Naive B cell (primary cell): ENCODE measurements around the gene PPM1M. TPM values are rescaled to one million over a fixed set of nuclear protein-coding genes. Genes with fewer than 3 reads are reported as not detected.

Experiments
- ATAC-seq, 2 donors: fragments of 150-1000 bp; cut with Tn5 transposase; 2 replicates each; pipeline ENCODE4 v1.10.0; 2021; ENCODE audit warnings: low read depth in 2 of 2, mild to moderate bottlenecking in 2 of 2, moderate library complexity in 2 of 2
- DNase-seq: peaks from one replicate; pipeline ENCODE4 v3.0.0; 2022
- H3K27ac Mint-ChIP-seq, 6 donors: one replicate each; pipeline ENCODE4 v1.8.0; 2020 to 2022; ENCODE audit warnings: mild to moderate bottlenecking in 6 of 6, mixed read lengths in 6 of 6, moderate library complexity in 5 of 6, inconsistent platforms in 2 of 6
- H3K27me3 Mint-ChIP-seq, 3 donors: one replicate each; pipeline ENCODE4 v1.8.0; 2021 to 2022; ENCODE audit warnings: mixed read lengths in 3 of 3, mild to moderate bottlenecking in 1 of 3
- H3K36me3 Mint-ChIP-seq, 2 donors: one replicate each; pipeline ENCODE4 v1.8.0; 2020 to 2022; ENCODE audit warnings: mixed read lengths in 2 of 2, inconsistent platforms in 1 of 2, mild to moderate bottlenecking in 1 of 2
- H3K4me1 Mint-ChIP-seq, 3 donors: one replicate each; pipeline ENCODE4 v1.8.0; 2020 to 2022; ENCODE audit warnings: mixed read lengths in 3 of 3, inconsistent platforms in 1 of 3, mild to moderate bottlenecking in 1 of 3, moderate library complexity in 1 of 3
- H3K4me3 Mint-ChIP-seq, 8 donors: one replicate each; pipeline ENCODE4 v1.8.0; 2020 to 2022; ENCODE audit warnings: mild to moderate bottlenecking in 8 of 8, mixed read lengths in 8 of 8, moderate library complexity in 8 of 8, inconsistent platforms in 2 of 8
- H3K9me3 Mint-ChIP-seq, 7 donors: one replicate each; pipeline ENCODE4 v1.8.0; 2020 to 2022; ENCODE audit warnings: mixed read lengths in 7 of 7, mild to moderate bottlenecking in 5 of 7, inconsistent platforms in 2 of 7, moderate library complexity in 1 of 7
- polyA plus RNA-seq, 6 donors: library from polyadenylated mRNA; unstranded; fragments of 300-500 nt; fragmentation: Illumina TruSeq; gene quantifications; one replicate each; pipeline ENCODE4 v1.2.3, GENCODE V29; 2021; ENCODE audit warnings: low read depth in 6 of 6

The PPM1M gene, protein sequence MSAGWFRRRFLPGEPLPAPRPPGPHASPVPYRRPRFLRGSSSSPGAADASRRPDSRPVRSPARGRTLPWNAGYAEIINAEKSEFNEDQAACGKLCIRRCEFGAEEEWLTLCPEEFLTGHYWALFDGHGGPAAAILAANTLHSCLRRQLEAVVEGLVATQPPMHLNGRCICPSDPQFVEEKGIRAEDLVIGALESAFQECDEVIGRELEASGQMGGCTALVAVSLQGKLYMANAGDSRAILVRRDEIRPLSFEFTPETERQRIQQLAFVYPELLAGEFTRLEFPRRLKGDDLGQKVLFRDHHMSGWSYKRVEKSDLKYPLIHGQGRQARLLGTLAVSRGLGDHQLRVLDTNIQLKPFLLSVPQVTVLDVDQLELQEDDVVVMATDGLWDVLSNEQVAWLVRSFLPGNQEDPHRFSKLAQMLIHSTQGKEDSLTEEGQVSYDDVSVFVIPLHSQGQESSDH
- 10 to 100 TPM; 16.8 to 38.5 (median 21.4) TPM for polyA plus RNA-seq

- H3K4me1 Mint-ChIP-seq: peaks cover 43 to 68% (median 54%) of the 10 kb centered on the region in 3 donors
- ATAC-seq (peak; percentile 59 to 68), DNase-seq (peak; percentile 71)
- H3K36me3 Mint-ChIP-seq: no peaks in the 10 kb centered on the region
- H3K27ac Mint-ChIP-seq: peak within 1 kb of the TSS; percentile 76 to 95 (median 88)
- peak within 1 kb of the TSS; percentile 77 to 90 (median 84) for H3K4me3 Mint-ChIP-seq
- H3K27me3 Mint-ChIP-seq: no peaks in the 10 kb centered on the region
- no peaks in the 10 kb centered on the region for H3K9me3 Mint-ChIP-seq
Observed at GRCh38 chr3:52245322-52246263, at the start of gene PPM1M. Gene PPM1M, plus strand, starts transcription at chr3:52245759. Its CDS starts 66 bp downstream, at chr3:52245825.

GRCh38 chr3:52195823-52196331 is 49.7 kb upstream of the PPM1M start:
- peaks cover 24 to 25% (median 25%) of the 10 kb centered on the region in 3 donors for H3K4me1 Mint-ChIP-seq
- H3K9me3 Mint-ChIP-seq: no peaks in the 10 kb centered on the region
- H3K36me3 Mint-ChIP-seq: peaks cover 0 to 6% of the 10 kb centered on the region in 2 donors
- DNase-seq (no peak), ATAC-seq (no peak)
- peak overlapping the region in 1 of 8 donors; percentile 68 for H3K4me3 Mint-ChIP-seq
- H3K27ac Mint-ChIP-seq: peak overlapping the region in 2 of 6 donors; percentile 19 to 78
- no peaks in the 10 kb centered on the region for H3K27me3 Mint-ChIP-seq

DNA sequence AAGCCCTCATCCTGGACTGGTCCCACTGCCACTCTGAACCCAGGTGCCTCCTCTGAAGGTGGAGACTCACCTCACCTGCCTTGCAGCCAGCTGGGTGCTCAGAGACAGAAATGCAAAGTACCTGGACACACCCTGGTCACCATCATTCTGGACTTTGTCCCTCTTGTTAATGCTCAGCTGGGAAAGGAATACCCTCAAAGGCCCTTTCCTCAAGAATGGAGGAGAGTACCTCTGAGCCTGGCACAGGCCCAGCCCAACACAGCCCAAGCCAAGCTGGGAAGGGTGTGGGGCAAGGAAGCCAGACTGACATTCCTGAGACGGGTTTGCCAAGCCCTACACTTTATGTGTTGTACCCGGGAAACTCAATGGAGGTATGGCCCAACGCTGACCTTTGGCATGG is 48.6 kb upstream of the PPM1M start:
- no peak for DNase-seq
- peaks cover 27 to 28% (median 27%) of the 10 kb centered on the region in 3 donors for H3K4me1 Mint-ChIP-seq
- H3K27me3 Mint-ChIP-seq: no peaks in the 10 kb centered on the region
- no peak for ATAC-seq
- H3K27ac Mint-ChIP-seq: peak overlapping the region in 5 of 6 donors; percentile 35 to 95 (median 89)
- peaks cover 0 to 6% of the 10 kb centered on the region in 2 donors for H3K36me3 Mint-ChIP-seq
- H3K4me3 Mint-ChIP-seq: peak overlapping the region; percentile 12 to 99 (median 96)
- H3K9me3 Mint-ChIP-seq: no peaks in the 10 kb centered on the region

DNA sequence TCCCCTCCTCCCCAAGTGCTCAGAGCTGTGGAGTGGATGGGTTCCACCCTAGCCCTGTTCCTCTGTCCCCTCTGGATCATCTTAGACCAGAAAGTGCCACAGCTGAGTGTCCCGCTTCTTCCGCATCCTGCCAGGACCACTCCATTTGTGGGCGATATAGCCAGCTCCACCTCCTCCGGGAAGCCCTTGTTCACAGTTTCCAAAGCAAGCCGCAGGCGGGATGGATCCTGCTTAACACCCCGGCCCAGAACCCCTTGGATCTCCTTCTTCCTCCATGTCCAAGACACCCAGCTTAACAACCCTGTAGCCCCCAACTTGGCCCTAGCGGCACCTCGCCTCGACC is 48.1 kb upstream of the PPM1M start:
- ATAC-seq: no peak
- Mint-ChIP-seq H3K4me1 (peaks cover 29 to 33% (median 31%) of the 10 kb centered on the region in 3 donors), H3K27ac (peak overlapping the region; percentile 82 to 95 (median 94)), H3K36me3 (peaks cover 2 to 10% of the 10 kb centered on the region in 2 donors), H3K9me3 (no peaks in the 10 kb centered on the region), H3K27me3 (no peaks in the 10 kb centered on the region), H3K4me3 (peak overlapping the region; percentile 93 to 99 (median 96))
- DNase-seq: no peak

- no peaks in the 10 kb centered on the region for H3K9me3 Mint-ChIP-seq
- peak within 1 kb of the TSS; percentile 93 to 99 (median 96) for H3K4me3 Mint-ChIP-seq
- ATAC-seq (peak; percentile 96), DNase-seq (peak; percentile 93)
- peaks cover 32 to 37% (median 34%) of the 10 kb centered on the region in 3 donors for H3K4me1 Mint-ChIP-seq
- peaks cover 4 to 13% of the 10 kb centered on the region in 2 donors for H3K36me3 Mint-ChIP-seq
- no peaks in the 10 kb centered on the region for H3K27me3 Mint-ChIP-seq
- H3K27ac Mint-ChIP-seq: peak within 1 kb of the TSS; percentile 91 to 97 (median 96)
Observed at GRCh38 chr3:52197842-52198625, 47.5 kb upstream of the PPM1M start, which contains the start of gene ALAS1. Gene ALAS1, plus strand, starts transcription at chr3:52198160. Its CDS starts 1,082 bp downstream, at chr3:52199242.

DNA sequence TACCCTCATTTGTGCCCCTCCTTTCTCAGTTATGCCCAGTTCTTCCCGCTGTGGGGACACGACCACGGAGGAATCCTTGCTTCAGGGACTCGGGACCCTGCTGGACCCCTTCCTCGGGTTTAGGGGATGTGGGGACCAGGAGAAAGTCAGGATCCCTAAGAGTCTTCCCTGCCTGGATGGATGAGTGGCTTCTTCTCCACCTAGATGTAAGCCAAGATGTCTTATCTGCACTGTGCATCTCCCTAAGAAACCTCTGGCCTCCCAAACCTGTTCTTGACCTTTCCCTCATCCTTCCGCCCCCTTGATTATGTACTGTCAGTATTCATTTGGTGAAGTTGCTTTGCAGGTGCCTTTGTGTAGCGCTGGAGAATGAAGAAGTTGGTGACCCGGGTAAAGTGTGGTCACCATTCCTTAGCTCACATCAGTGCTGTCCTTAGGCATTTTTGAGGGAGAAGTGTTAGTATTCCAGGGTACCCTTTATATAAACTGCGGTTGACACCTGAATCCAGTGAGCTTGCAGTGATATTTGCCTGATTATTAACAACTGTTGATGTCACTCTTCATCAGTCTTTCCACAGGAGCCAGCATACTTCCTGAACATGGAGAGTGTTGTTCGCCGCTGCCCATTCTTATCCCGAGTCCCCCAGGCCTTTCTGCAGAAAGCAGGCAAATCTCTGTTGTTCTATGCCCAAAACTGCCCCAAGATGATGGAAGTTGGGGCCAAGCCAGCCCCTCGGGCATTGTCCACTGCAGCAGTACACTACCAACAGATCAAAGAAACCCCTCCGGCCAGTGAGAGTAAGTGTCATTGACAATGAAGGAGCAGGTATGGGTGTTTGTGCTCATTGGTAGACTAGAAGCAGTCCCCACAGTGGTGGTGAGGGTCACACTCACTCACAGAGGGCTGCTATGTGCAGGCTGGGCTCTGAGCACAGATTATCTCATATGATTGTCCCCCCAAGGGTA is 46.6 kb upstream of the PPM1M start:
- no peak for ATAC-seq
- Mint-ChIP-seq H3K4me3 (peak overlapping the region; percentile 93 to 99 (median 96)), H3K36me3 (peaks cover 9 to 13% of the 10 kb centered on the region in 2 donors), H3K9me3 (no peaks in the 10 kb centered on the region), H3K4me1 (peaks cover 32 to 42% (median 35%) of the 10 kb centered on the region in 3 donors), H3K27ac (peak overlapping the region; percentile 91 to 97 (median 96)), H3K27me3 (no peaks in the 10 kb centered on the region)
- DNase-seq: no peak

- DNase-seq (no peak), ATAC-seq (no peak)
- Mint-ChIP-seq H3K27me3 (no peaks in the 10 kb centered on the region), H3K9me3 (no peaks in the 10 kb centered on the region), H3K4me1 (peaks cover 32 to 42% (median 35%) of the 10 kb centered on the region in 3 donors), H3K27ac (peak overlapping the region in 2 of 6 donors; percentile 25 to 70), H3K4me3 (peak overlapping the region in 1 of 8 donors; percentile 66), H3K36me3 (peaks cover 9 to 13% of the 10 kb centered on the region in 2 donors)
Observed at GRCh38 chr3:52200981-52201679, 44.4 kb upstream of the PPM1M start.

DNA sequence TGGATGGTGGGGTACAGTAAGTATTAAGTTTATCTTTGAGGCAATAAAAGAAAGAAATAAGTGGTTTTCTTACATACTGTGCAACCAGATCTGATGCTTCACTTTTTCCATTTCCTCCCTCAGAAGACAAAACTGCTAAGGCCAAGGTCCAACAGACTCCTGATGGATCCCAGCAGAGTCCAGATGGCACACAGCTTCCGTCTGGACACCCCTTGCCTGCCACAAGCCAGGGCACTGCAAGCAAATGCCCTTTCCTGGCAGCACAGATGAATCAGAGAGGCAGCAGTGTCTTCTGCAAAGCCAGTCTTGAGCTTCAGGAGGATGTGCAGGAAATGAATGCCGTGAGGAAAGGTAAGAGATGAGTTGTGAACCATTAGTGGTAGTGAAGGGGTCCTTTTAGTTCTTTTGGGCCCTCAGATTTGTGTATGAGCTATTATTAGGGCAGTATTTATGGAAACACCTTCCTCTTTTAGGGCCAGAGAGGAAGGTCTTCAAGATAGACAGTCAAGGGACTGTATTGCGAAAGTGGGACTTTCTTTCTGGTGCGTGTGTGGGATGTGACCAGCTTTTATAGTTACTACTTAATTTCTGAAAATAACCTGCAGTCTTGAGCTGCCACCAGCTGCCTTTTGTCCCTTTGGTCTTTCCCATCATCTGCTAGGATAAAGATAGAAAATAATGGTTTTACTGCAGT is 43.0 kb upstream of the PPM1M start:
- peak overlapping the region in 3 of 6 donors; percentile 61 to 89 (median 65) for H3K27ac Mint-ChIP-seq
- H3K36me3 Mint-ChIP-seq: peaks cover 12 to 13% of the 10 kb centered on the region in 2 donors
- DNase-seq: no peak
- no peaks in the 10 kb centered on the region for H3K9me3 Mint-ChIP-seq
- H3K4me1 Mint-ChIP-seq: peaks cover 28 to 38% (median 29%) of the 10 kb centered on the region in 3 donors
- peak overlapping the region in 2 of 8 donors; percentile 9 to 51 for H3K4me3 Mint-ChIP-seq
- no peaks in the 10 kb centered on the region for H3K27me3 Mint-ChIP-seq
- no peak for ATAC-seq

DNA sequence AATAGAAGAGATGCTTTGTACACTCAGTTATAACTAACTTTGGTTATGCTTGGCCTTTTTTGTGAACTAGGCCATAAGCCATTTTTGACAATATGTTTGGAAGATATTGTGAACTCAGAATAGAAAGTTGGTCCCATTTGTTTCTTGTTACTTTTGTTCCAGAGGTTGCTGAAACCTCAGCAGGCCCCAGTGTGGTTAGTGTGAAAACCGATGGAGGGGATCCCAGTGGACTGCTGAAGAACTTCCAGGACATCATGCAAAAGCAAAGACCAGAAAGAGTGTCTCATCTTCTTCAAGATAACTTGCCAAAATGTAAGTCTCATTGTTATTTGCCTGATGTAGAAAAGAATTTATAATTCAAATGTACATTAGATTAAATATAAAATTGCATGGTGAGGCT is 41.9 kb upstream of the PPM1M start:
- ATAC-seq: no peak
- H3K9me3 Mint-ChIP-seq: no peaks in the 10 kb centered on the region

GRCh38 chr3:52204337-52205073 is 41.1 kb upstream of the PPM1M start:
- no peaks in the 10 kb centered on the region for H3K27me3 Mint-ChIP-seq

More for the DNA sequence above, 41.9 kb upstream of the PPM1M start:
- Mint-ChIP-seq H3K4me1 (peaks cover 21 to 30% (median 21%) of the 10 kb centered on the region in 3 donors), H3K27me3 (no peaks in the 10 kb centered on the region), H3K4me3 (no peak overlapping the region), H3K27ac (peak overlapping the region in 1 of 6 donors; percentile 44), H3K36me3 (peaks cover 8 to 21% of the 10 kb centered on the region in 2 donors)
- no peak for DNase-seq

More at GRCh38 chr3:52204337-52205073, 41.1 kb upstream of the PPM1M start:
- peaks cover 13 to 23% (median 13%) of the 10 kb centered on the region in 3 donors for H3K4me1 Mint-ChIP-seq
- H3K36me3 Mint-ChIP-seq: peaks cover 7 to 22% of the 10 kb centered on the region in 2 donors
- DNase-seq (no peak), ATAC-seq (no peak)
- H3K4me3 Mint-ChIP-seq: no peak overlapping the region
- no peaks in the 10 kb centered on the region for H3K9me3 Mint-ChIP-seq
- H3K27ac Mint-ChIP-seq: peak overlapping the region in 1 of 6 donors; percentile 42
